HepG2 (cell line): ENCODE results near the gene MBLAC1. TPM values are rescaled to one million over a fixed set of nuclear protein-coding genes. Genes with fewer than 3 reads are reported as not detected.
A peak's percentile ranks its signal among the peaks of the same experiment; 100 is the strongest.

Experiments used
- FOSL1 ChIP-seq: sonication (generic); formaldehyde crosslinking; IDR thresholded peaks from 2 replicates; pipeline ENCODE4 v1.9.0; 2021; ENCODE audit warnings: missing genetic modification reagents, borderline replicate concordance
- GATAD2A ChIP-seq: IDR thresholded peaks from 2 replicates; pipeline ENCODE4 v1.6.1; 2016
- HMG20A ChIP-seq: IDR thresholded peaks from 2 replicates; pipeline ENCODE4 v1.6.1; 2016; ENCODE audit warnings: borderline replicate concordance
- KDM5B ChIP-seq: sonication (generic); formaldehyde crosslinking; IDR thresholded peaks from 2 replicates; pipeline ENCODE4 v1.4.0; 2020; ENCODE audit warnings: missing genetic modification reagents, mild to moderate bottlenecking, borderline replicate concordance
- MTF2 ChIP-seq: sonication (generic); formaldehyde crosslinking; IDR thresholded peaks from 2 replicates; pipeline ENCODE4 v1.5.0; 2020; ENCODE audit warnings: missing genetic modification reagents, borderline replicate concordance
- PATZ1 ChIP-seq: sonication (generic); formaldehyde crosslinking; IDR thresholded peaks from 2 replicates; pipeline ENCODE4 v1.4.0; 2020; ENCODE audit warnings: missing genetic modification reagents
- REXO4 ChIP-seq: sonication (generic); formaldehyde crosslinking; IDR thresholded peaks from 2 replicates; pipeline ENCODE4 v1.8.0; 2022; ENCODE audit warnings: missing genetic modification reagents, mild to moderate bottlenecking, borderline replicate concordance
- RORA ChIP-seq: sonication (generic); formaldehyde crosslinking; IDR thresholded peaks from 2 replicates; pipeline ENCODE4 v1.5.0; 2020; ENCODE audit warnings: mild to moderate bottlenecking, missing genetic modification reagents, moderate library complexity
- SIX4 ChIP-seq: sonication (generic); formaldehyde crosslinking; IDR thresholded peaks from 2 replicates; pipeline ENCODE4 v1.4.0; 2020; ENCODE audit warnings: missing genetic modification reagents
- SKI ChIP-seq: fragments of 450-650 bp; IDR thresholded peaks from one replicate; pipeline ENCODE4 v1.6.1; 2018; ENCODE audit warnings: mild to moderate bottlenecking; ENCODE audit not compliant: partially characterized antibody
- SRSF9 ChIP-seq: fragments of 200-400 bp; formaldehyde crosslinking; IDR thresholded peaks from 2 replicates; pipeline ENCODE4 v1.6.1; 2018; ENCODE audit warnings: borderline replicate concordance, mild to moderate bottlenecking, low read depth, low read length; ENCODE audit not compliant: insufficient read depth, poor library complexity, severe bottlenecking
- ZBTB25 ChIP-seq: IDR thresholded peaks from 2 replicates; pipeline ENCODE4 v1.6.1; 2018; ENCODE audit warnings: missing genetic modification reagents
- ZBTB3 ChIP-seq: sonication (generic); formaldehyde crosslinking; IDR thresholded peaks from 2 replicates; pipeline ENCODE4 v1.4.0; 2020; ENCODE audit warnings: low read depth, mild to moderate bottlenecking, moderate library complexity, missing genetic modification reagents, borderline replicate concordance
- ZNF101 ChIP-seq: sonication (generic); formaldehyde crosslinking; IDR thresholded peaks from 2 replicates; pipeline ENCODE4 v1.4.0; 2020; ENCODE audit warnings: mild to moderate bottlenecking, low read depth, missing genetic modification reagents, borderline replicate concordance
- ZNF18 ChIP-seq: sonication (generic); formaldehyde crosslinking; IDR thresholded peaks from 2 replicates; pipeline ENCODE4 v1.8.0; 2022; ENCODE audit warnings: mild to moderate bottlenecking, missing genetic modification reagents; ENCODE audit not compliant: insufficient replicate concordance
- ZNF232 ChIP-seq: sonication (generic); formaldehyde crosslinking; IDR thresholded peaks from 2 replicates; pipeline ENCODE4 v1.4.0; 2020; ENCODE audit warnings: missing genetic modification reagents, borderline replicate concordance
- ZNF235 ChIP-seq: sonication (generic); formaldehyde crosslinking; IDR thresholded peaks from 2 replicates; pipeline ENCODE4 v1.8.1; 2023; ENCODE audit warnings: mild to moderate bottlenecking, missing genetic modification reagents, borderline replicate concordance
- ZNF30 ChIP-seq: sonication (generic); formaldehyde crosslinking; IDR thresholded peaks from 2 replicates; pipeline ENCODE4 v1.5.0; 2020; ENCODE audit warnings: mild to moderate bottlenecking, missing genetic modification reagents
- ZNF44 ChIP-seq: sonication (generic); formaldehyde crosslinking; IDR thresholded peaks from 2 replicates; pipeline ENCODE4 v1.5.1; 2020; ENCODE audit warnings: mild to moderate bottlenecking, missing genetic modification reagents
- ZNF556 ChIP-seq: sonication (generic); formaldehyde crosslinking; IDR thresholded peaks from 2 replicates; pipeline ENCODE4 v1.4.0; 2020; ENCODE audit warnings: mild to moderate bottlenecking, missing genetic modification reagents, borderline replicate concordance
- ZNF569 ChIP-seq: sonication (generic); formaldehyde crosslinking; IDR thresholded peaks from 2 replicates; pipeline ENCODE4 v1.5.0; 2020; ENCODE audit warnings: mild to moderate bottlenecking, missing genetic modification reagents, moderate library complexity, borderline replicate concordance
- polyA plus RNA-seq, 8 experiments: library from polyadenylated mRNA; depleted of rRNA in 3 of 8; stranded (reverse) in 7 of 8; unstranded in 1 of 8; fragments of >200 nt; fragmentation: Illumina TruSeq in 4 of 8; extraction: Trizol in 4 of 8; gene quantifications; 2 replicates each; pipeline versions ENCODE4 v1.2.1 to v1.2.3, GENCODE V29; 2011 to 2016; ENCODE audit warnings: low read depth in 4 of 8, missing spikeins in 1 of 8, mixed read lengths in 1 of 8; ENCODE audit not compliant: insufficient read depth in 1 of 8
- total RNA-seq, 5 experiments: library from RNA; depleted of rRNA; stranded (reverse); fragments of >200 nt; fragmentation: Illumina TruSeq; extraction: Trizol; gene quantifications; 2 replicates each; pipeline ENCODE4 v1.2.3, GENCODE V29; 2016; ENCODE audit warnings: low read depth in 1 of 5
- TF ChIP-seq, protein P1 (sequence below): sonication (generic); formaldehyde crosslinking; conservative IDR thresholded peaks from 2 replicates; pipeline ENCODE4 v1.8.0; 2022; ENCODE audit warnings: low read depth, missing genetic modification reagents

MBLAC1 gene
- total and polyA plus RNA-seq, 2 of the 13 experiments (the other 11 are each of a cell fraction or from before 2014, with no cell fraction given) = 0.79 to 2.1 TPM

DNA sequence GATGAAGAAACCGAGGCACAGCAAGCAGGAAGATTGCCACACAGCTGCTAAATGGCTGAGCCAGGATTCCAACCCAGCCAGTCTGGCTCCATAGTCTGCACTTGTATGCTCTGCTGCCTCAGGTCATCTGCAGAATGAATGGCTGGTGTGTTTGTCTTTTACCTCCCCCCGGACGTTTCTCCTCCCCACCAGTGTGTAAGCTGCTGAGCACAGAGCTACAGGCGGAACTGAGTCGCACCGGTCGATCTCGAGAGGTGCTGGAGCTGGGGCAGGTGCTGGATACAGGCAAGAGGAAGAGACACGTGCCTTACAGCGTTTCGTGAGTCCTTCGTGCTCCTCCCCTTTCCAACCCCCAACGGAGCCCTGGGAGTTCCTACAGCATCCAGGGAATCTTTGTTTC is 4.7 kb upstream of the MBLAC1 start (continued):
- TF ChIP-seq ZNF30 (no peak), ZNF101 (CRISPR knock-in tag) (no peak), SIX4 (no peak), RORA (CRISPR knock-in tag) (no peak), ZBTB25 (no peak), SKI (peak; percentile 44), HMG20A (CRISPR knock-in tag) (no peak; the same call in 1 of the 2 replicates), ZNF18 (CRISPR knock-in tag) (no peak), KDM5B (CRISPR knock-in tag) (no peak), ZNF44 (CRISPR knock-in tag) (no peak), ZNF235 (CRISPR knock-in tag) (no peak), ZNF569 (CRISPR knock-in tag) (no peak), ZNF232 (no peak), ZBTB3 (no peak), PATZ1 (CRISPR knock-in tag) (peak; percentile 99), GATAD2A (CRISPR knock-in tag) (peak; percentile 63; the same call in 1 of the 2 replicates), MTF2 (no peak), ZNF556 (CRISPR knock-in tag) (peak; percentile 72; the same call in 1 of the 2 replicates), FOSL1 (CRISPR knock-in tag) (no peak), SRSF9 (no peak), REXO4 (no peak)
- TF ChIP-seq, protein P1, sequence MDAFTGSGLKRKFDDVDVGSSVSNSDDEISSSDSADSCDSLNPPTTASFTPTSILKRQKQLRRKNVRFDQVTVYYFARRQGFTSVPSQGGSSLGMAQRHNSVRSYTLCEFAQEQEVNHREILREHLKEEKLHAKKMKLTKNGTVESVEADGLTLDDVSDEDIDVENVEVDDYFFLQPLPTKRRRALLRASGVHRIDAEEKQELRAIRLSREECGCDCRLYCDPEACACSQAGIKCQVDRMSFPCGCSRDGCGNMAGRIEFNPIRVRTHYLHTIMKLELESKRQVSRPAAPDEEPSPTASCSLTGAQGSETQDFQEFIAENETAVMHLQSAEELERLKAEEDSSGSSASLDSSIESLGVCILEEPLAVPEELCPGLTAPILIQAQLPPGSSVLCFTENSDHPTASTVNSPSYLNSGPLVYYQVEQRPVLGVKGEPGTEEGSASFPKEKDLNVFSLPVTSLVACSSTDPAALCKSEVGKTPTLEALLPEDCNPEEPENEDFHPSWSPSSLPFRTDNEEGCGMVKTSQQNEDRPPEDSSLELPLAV (CRISPR knock-in tag) = no peak
